Measurements from ENCODE around the gene CA5A. TPM values are rescaled to one million over a fixed set of nuclear protein-coding genes. Genes with fewer than 3 reads are reported as not detected.

The CA5A gene
- total RNA-seq, 1 experiment from 2014 or later: not detected

DNA sequence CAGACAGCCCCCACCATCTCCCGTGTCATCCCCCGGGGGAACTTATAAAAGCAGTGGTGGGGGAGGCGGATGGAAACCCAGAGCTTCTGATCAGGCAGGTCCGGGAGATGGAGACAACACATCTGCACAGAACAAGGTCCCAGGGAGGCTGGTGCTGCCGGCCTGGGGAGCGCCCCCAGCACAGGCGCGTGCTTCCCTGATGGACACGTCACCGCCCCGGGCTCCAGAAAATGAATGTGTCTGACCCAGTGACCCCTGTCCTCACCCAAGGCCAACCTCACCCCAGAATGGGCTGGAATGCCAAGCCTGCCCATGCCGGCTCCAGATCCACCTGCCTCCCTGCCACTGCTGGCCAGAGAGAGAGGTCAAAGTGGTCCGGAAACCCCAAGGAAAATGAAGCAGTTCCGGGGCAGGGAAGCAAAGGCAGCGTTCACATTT, 79.5 kb downstream of the CA5A start:
- H3K27ac ChIP-seq (ENCODE audit: low read depth, low read length): no peak overlapping the region; the same call in 1 of the 2 replicates
- peaks cover 48 to 54% of the 10 kb centered on the region in 2 experiments for H3K4me1 ChIP-seq (ENCODE audit: control insufficient read depth in 1 of 2, insufficient read depth in 2 of 2, low read length in 2 of 2)
- no peak overlapping the region for H3K4me3 ChIP-seq (replicated peaks in 1 of 2; ENCODE audit: low read depth in 1 of 2, low read length in 2 of 2)
- no peaks in the 10 kb centered on the region for H3K27me3 ChIP-seq (ENCODE audit: insufficient read depth, low read length)
- H3K9ac ChIP-seq (ENCODE audit: low read length): no peak overlapping the region
- no peak for DNase-seq (ENCODE audit: low read depth, low spot score)
- no peaks in the 10 kb centered on the region for H3K9me2 ChIP-seq (ENCODE audit: insufficient read depth)
- intact Hi-C loops (cut with micrococcal nuclease): no loop called here
- H3K4me2 ChIP-seq (ENCODE audit: low read length): no peak overlapping the region
- ChIA-PET POLR2A (interaction anchor here (1.1 to 1.2 kb wide), 3 partner anchors 8 to 13 kb away, joined by 3 to 4 read pairs (median 4); partner anchors contain the start of gene SLC7A5), CTCF (interaction anchor here (1.2 kb wide), 1 partner anchor 15 kb away, joined by 3 read pairs; no protein-coding TSS in a partner anchor), RAD21 (ENCODE audit: low non-redundant PET in 1 of 2, low total read pairs in 2 of 2, uncharacterized antibody in 2 of 2, unreplicated experiment in 2 of 2) (no interaction called here)
- BruUV-seq (replicated peaks): no TSS peak
- H3K79me2 ChIP-seq (ENCODE audit: insufficient read depth, low read length): peaks cover 99% of the 10 kb centered on the region
- TF ChIP-seq JUND (IDR thresholded peaks at IDR 0.05) (no peak), SP1 (IDR thresholded peaks at IDR 0.05; ENCODE audit: low read depth) (no peak), YY1 (IDR thresholded peaks at IDR 0.05; ENCODE audit: extremely low read depth, insufficient replicate concordance, low read depth, low read length) (no peak), CEBPB (IDR thresholded peaks at IDR 0.05; ENCODE audit: low read depth) (no peak), RAD21 (IDR thresholded peaks at IDR 0.05; ENCODE audit: low read depth) (no peak), SRF (IDR thresholded peaks at IDR 0.05; ENCODE audit: low read depth) (no peak), CTCF (IDR thresholded peaks at IDR 0.05 in 2 of 3, conservative IDR thresholded peaks at IDR 0.05 in 1 of 3; ENCODE audit: borderline replicate concordance in 1 of 3, insufficient read depth in 1 of 3, low read depth in 2 of 3, low read length in 2 of 3) (no peak), ELF1 (IDR thresholded peaks at IDR 0.05; ENCODE audit: borderline replicate concordance, low read depth) (no peak), POLR2A (IDR thresholded peaks at IDR 0.05; ENCODE audit: borderline replicate concordance, extremely low read depth, insufficient read depth, insufficient read length) (no peak)
- H4K20me1 ChIP-seq (ENCODE audit: insufficient read depth): peaks cover 55% of the 10 kb centered on the region; the same call in 1 of the 2 replicates
- no peaks in the 10 kb centered on the region for H3K9me3 ChIP-seq (ENCODE audit: control insufficient read depth in 1 of 2, insufficient read depth in 1 of 2, low read depth in 1 of 2, low read length in 2 of 2)
- no peak overlapping the region for H2AFZ ChIP-seq (ENCODE audit: low read depth, low read length, poor library complexity, severe bottlenecking)
- peaks cover 6 to 59% of the 10 kb centered on the region in 2 experiments; a peak in 3 of 4 replicates for H3K36me3 ChIP-seq (ENCODE audit: control insufficient read depth in 1 of 2, insufficient read depth in 2 of 2, low read length in 2 of 2)
- no peak for ATAC-seq
